Aorta (tissue), 5 donors: Measurements from ENCODE around the gene NMB. TPM values are rescaled to one million over a fixed set of nuclear protein-coding genes. Genes with fewer than 3 reads are reported as not detected.

Experiments
- ATAC-seq: fragments of 200-7000 bp; cut with Tn5 transposase; one replicate; pipeline ENCODE4 v1.9.1; 2022; ENCODE audit warnings: moderate library complexity; ENCODE audit not compliant: low FRiP score
- DNase-seq, 2 donors: peaks; one replicate each; pipeline ENCODE4 v3.0.0-alpha.2; 2020
- H3K27ac ChIP-seq, 2 donors: one replicate each; pipeline ENCODE4 v1.5.1; 2013; ENCODE audit warnings: low read length in 2 of 2, mild to moderate bottlenecking in 2 of 2, moderate library complexity in 2 of 2, control low read depth in 1 of 2, inconsistent platforms in 1 of 2, low read depth in 1 of 2
- H3K27me3 ChIP-seq, 2 donors: one replicate each; pipeline ENCODE4 v1.6.1; 2013; ENCODE audit warnings: control low read depth in 1 of 2, low read length in 1 of 2, mild to moderate bottlenecking in 1 of 2, moderate library complexity in 1 of 2; ENCODE audit not compliant: insufficient read depth in 2 of 2, control insufficient read depth in 1 of 2
- H3K36me3 ChIP-seq, 2 donors: one replicate each; pipeline ENCODE4 v1.6.1; 2013; ENCODE audit warnings: control low read depth in 1 of 2, low read length in 1 of 2, mild to moderate bottlenecking in 1 of 2; ENCODE audit not compliant: insufficient read depth in 2 of 2, control insufficient read depth in 1 of 2
- H3K4me1 ChIP-seq, 2 donors: one replicate each; pipeline ENCODE4 v1.6.1; 2013; ENCODE audit warnings: low read length in 2 of 2, control low read depth in 1 of 2, mild to moderate bottlenecking in 1 of 2, moderate library complexity in 1 of 2; ENCODE audit not compliant: insufficient read depth in 2 of 2, control insufficient read depth in 1 of 2
- H3K4me3 ChIP-seq, 2 donors: one replicate each; pipeline ENCODE4 v1.5.1; 2013; ENCODE audit warnings: low read length in 2 of 2, control low read depth in 1 of 2, mild to moderate bottlenecking in 1 of 2
- H3K9me3 ChIP-seq: one replicate; pipeline ENCODE4 v1.6.1; 2013; ENCODE audit warnings: mild to moderate bottlenecking, low read length; ENCODE audit not compliant: control insufficient read depth
- WGBS, 2 donors: extraction: QIAGEN DNeasy Blood & Tissue Kit; methylation state at CpG; one replicate each; pipeline ENCODE4 v1.1.7; 2013; 5-methylcytosine and 5-hydroxymethylcytosine counted together
- intact Hi-C, 2 donors: fragments of 100-400 bp; cut with DNase I; formaldehyde crosslinking; loops; one replicate each; pipeline versions ENCODE4 v1.14.2 to v1.15.0; 2022
- polyA plus RNA-seq, 2 donors: library from polyadenylated mRNA; stranded (reverse); fragments of 200-250 nt; gene quantifications; one replicate each; pipeline ENCODE4 v1.2.3, GENCODE V29; 2013
- total RNA-seq, 2 donors: library from RNA; stranded (reverse); fragmentation: NEBNext Ultra II Directional; extraction: Animal tissue kit (Norgen Biotek cat#: 25700); gene quantifications; one replicate each; pipeline ENCODE4 v1.2.1, GENCODE V29; 2021
- donor health status: healthy with polysubstance abuse.
- donor health status: Bipolar disorder and iron deficiency.
- donor health status: DM: no; HTN: no; CAD: no.
- donor health status: DM: no; HTN: no; CAD: no.
- donor health status: DM: yes; HTN: yes; CAD: no.

NMB gene
- total and polyA plus RNA-seq, 4 donors = 3.8 to 12.5 (median 4.7) TPM

DNA sequence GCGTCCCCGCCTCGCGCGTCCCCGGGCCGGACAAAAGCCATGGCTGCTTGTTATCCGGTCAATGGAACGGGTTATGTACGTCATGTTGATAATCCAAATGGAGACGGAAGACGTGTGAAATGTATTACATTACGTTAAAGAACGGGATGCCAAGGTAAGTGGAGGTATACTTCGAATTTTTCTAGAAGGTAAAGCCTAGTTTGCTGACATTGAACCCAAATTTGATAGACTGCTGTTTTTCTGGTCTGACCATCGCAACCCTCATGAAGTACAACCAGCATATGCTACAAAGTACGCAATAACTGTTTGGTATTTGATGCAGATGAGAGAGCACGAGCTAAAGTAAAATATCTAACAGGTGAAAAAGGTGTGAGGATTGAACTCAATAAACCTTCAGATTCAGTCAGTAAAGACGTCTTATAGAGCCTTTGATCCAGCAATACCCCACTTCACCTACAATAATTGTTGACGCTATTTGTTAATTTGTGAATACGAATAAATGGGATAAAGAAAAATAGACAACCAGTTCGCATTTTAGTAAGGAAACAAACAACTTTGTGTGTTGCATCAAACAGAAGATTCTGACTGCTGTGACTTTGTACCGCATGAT is 23.7 kb downstream of the NMB start:
- intact Hi-C loops = no loop called here
- Histone ChIP-seq H3K36me3 (no peaks in the 10 kb centered on the region), H3K4me1 (peaks cover 0 to 6% of the 10 kb centered on the region in 2 donors), H3K27me3 (no peaks in the 10 kb centered on the region), H3K9me3 (no peaks in the 10 kb centered on the region), H3K27ac (peak overlapping the region; percentile 33 to 87), H3K4me3 (peak overlapping the region; percentile 63 to 72)
- WGBS, 2 donors = 22 to 28% methylated on average over 23 of the region's 23 CpGs
- ATAC-seq (no peak), DNase-seq (no peak)

DNA sequence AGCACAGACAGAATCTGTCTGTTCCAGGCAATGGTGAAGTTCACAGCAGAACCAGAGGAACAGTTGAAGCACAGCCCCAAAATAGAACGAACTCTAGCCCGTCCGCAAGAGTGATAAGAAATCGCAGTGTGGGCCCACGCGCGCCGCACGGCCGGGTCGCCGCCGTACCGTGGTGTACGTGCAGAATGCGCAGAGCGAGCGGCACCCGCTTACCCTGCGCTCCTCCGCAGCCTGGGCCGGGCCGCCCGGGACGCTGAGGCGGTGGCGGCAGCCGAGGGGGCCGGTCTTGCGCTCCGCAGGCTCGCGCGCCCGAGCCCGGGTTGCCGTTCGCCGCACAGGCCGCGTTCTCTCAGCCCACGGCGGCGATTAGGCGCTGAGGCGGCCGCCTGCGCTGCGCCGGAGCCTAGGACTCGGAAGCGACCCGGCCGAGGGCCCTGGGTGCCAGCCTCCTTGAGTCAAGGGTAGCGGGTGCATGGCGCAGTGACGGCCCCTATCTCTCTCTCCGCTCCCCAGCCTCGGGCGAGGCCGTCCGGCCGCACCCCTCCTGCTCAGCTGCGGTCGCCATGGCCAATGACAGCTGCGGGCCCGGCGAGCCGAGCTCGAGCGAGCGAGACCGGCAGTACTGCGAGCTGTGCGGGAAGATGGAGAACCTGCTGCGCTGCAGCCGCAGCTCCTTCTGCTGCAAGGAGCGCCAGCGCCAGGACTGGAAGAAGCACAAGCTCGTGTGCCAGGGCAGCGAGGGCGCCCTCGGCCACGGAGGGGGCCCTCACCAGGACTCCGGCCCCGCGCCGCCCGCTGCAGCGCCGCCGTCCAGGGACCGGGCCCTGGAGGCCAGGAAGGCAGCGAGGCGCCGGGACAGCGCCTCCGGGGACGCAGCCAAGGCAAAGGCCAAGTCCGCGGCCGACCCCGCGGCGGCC is 24.4 kb downstream of the NMB start:
- intact Hi-C loops = no loop called here
- Histone ChIP-seq H3K27me3 (no peaks in the 10 kb centered on the region), H3K4me3 (peak overlapping the region; percentile 63 to 72), H3K9me3 (no peaks in the 10 kb centered on the region), H3K27ac (peak overlapping the region; percentile 33 to 87), H3K36me3 (no peaks in the 10 kb centered on the region), H3K4me1 (peaks cover 0 to 6% of the 10 kb centered on the region in 2 donors)
- peak; percentile 84 to 90 for DNase-seq
- ATAC-seq = peak; percentile 86
- WGBS, 2 donors = 0 to 1% methylated on average over 84 to 105 of the region's 105 CpGs

DNA sequence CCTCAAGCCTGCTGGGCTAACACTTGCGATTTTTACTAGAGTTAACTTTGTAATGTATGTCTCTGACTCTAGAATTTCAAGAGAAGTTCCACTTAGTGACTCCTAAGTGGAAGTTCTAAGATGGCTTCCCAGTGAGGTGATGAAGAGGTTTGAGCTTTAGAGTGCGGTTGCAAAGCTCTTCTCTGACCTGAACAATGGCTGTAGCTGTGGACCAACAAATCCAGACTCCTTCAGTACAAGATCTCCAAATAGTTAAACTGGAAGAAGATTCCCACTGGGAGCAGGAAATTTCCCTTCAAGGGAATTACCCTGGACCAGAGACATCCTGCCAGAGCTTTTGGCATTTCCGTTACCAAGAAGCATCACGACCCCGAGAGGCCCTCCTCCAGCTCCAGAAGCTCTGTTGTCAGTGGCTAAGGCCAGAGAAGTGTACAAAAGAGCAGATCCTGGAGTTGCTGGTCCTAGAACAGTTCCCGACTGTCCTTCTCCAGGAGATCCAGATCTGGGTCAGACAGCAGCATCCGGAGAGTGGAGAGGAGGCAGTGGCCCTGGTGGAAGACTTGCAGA is 26.2 kb downstream of the NMB start:
- 33 to 44% methylated on average over 7 of the region's 7 CpGs for WGBS, 2 donors
- ATAC-seq (no peak), DNase-seq (peak; percentile 36 to 37)
- intact Hi-C loops = no loop called here
- Histone ChIP-seq H3K4me1 (peaks cover 0 to 6% of the 10 kb centered on the region in 2 donors), H3K27me3 (no peaks in the 10 kb centered on the region), H3K27ac (peak overlapping the region; percentile 34 to 94), H3K36me3 (no peaks in the 10 kb centered on the region), H3K9me3 (no peaks in the 10 kb centered on the region), H3K4me3 (peak overlapping the region; percentile 55 to 79)

DNA sequence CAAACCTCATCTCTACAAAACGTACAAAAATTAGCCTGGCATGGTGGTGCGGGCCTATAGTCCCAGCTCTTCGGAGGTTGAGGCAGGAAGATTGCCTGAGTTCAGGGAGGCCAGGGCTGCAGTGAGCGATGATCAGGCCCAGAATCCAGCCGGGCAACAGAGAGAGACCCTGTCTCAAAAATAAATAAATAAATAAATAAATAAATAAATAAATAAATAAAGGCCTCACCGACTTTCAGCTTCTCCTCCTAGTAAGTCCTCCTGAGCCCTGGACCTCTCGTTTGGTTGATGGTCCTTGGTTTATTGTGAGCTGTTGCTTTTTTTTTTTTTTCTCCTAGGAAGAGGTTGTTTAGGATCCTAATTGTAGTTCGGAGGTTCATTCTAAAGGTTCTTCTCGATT is 29.0 kb downstream of the NMB start:
- Histone ChIP-seq H3K4me3 (no peak overlapping the region), H3K27ac (no peak overlapping the region), H3K27me3 (no peaks in the 10 kb centered on the region), H3K36me3 (no peaks in the 10 kb centered on the region), H3K9me3 (no peaks in the 10 kb centered on the region), H3K4me1 (no peaks in the 10 kb centered on the region)
- intact Hi-C loops = no loop called here
- DNase-seq (no peak), ATAC-seq (no peak)
- 92% methylated on average over 9 of the region's 9 CpGs for WGBS, 2 donors

DNA sequence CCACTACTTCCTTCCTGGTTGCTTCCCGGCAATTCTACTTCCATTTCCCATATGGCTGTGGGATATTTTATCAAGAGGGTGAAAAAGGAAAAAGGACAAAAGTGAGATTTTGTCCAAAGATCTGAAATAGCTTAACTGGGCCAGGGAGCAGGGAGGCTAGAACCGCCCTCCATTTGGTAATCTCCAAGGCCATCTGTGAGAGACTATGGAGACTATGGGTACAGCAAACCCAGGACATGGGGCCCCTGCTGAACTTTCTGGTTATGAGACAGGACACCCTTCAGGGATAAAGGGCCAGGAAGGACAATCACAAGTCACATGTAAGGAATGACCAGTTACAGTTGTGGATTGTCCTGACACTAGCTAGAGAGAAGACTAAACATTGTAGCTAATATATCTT is 32.9 kb downstream of the NMB start:
- 93 to 98% methylated on average over 2 of the region's 2 CpGs for WGBS, 2 donors
- H3K4me3 ChIP-seq = no peak overlapping the region
- ATAC-seq (no peak), DNase-seq (no peak)
- H3K27ac ChIP-seq = no peak overlapping the region
- no peaks in the 10 kb centered on the region for H3K27me3 ChIP-seq
- intact Hi-C loops = no loop called here
- no peaks in the 10 kb centered on the region for H3K4me1 ChIP-seq
- H3K9me3 ChIP-seq = peaks cover 8% of the 10 kb centered on the region
- peaks cover 0 to 4% of the 10 kb centered on the region in 2 donors for H3K36me3 ChIP-seq

DNA sequence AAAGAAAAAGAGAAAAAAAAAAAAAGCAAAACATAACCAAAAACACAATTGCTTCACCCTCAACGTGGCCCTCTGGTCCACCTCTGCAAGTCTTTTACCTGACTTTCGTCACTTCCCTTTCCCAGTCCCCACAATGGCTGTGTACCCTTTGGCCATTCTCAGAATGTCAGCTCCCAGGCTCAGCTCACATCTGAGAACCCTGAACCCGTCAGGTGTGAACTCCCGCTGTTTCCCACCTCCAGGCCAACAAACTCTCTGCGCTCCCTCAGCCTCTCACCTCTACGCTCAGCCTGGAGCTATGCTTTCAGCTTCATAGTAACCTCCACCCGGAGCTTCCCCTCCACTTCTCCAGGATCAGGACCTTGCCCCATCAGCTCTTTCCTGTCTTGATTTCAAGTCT is 33.6 kb downstream of the NMB start:
- H3K9me3 ChIP-seq = peaks cover 8% of the 10 kb centered on the region
- WGBS, 2 donors = 90 to 92% methylated on average over 6 to 7 of the region's 7 CpGs
- H3K27me3 ChIP-seq = no peaks in the 10 kb centered on the region
- no peak for ATAC-seq
- H3K4me3 ChIP-seq = no peak overlapping the region
- H3K27ac ChIP-seq = no peak overlapping the region
- H3K4me1 ChIP-seq = no peaks in the 10 kb centered on the region
- intact Hi-C loops = no loop called here
- peak in 1 of 2 donors; percentile 7 for DNase-seq
- peaks cover 0 to 4% of the 10 kb centered on the region in 2 donors for H3K36me3 ChIP-seq

DNA sequence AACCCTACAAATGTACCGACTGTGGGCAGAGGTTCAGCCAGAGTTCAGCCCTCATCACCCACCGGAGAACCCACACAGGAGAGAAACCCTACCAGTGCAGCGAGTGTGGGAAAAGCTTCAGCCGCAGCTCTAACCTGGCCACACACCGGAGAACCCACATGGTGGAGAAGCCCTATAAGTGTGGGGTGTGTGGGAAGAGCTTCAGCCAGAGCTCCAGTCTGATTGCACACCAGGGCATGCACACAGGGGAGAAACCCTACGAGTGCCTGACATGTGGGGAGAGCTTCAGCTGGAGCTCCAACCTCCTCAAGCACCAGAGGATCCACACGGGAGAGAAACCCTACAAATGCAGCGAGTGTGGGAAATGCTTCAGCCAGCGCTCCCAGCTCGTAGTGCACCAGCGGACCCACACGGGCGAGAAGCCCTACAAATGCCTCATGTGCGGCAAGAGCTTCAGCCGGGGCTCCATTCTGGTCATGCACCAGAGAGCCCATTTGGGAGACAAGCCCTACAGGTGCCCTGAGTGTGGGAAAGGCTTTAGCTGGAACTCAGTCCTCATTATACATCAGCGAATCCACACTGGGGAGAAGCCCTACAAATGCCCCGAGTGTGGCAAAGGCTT is 36.5 kb downstream of the NMB start:
- H3K27me3 ChIP-seq = no peaks in the 10 kb centered on the region
- H3K36me3 ChIP-seq = peaks cover 0 to 4% of the 10 kb centered on the region in 2 donors
- H3K27ac ChIP-seq = no peak overlapping the region
- H3K4me1 ChIP-seq = no peaks in the 10 kb centered on the region
- ATAC-seq = no peak
- H3K9me3 ChIP-seq = peaks cover 8% of the 10 kb centered on the region
- 97 to 98% methylated on average over 17 of the region's 17 CpGs for WGBS, 2 donors
- intact Hi-C loops = no loop called here
- no peak overlapping the region for H3K4me3 ChIP-seq
- peak in 1 of 2 donors; percentile 20 for DNase-seq

DNA sequence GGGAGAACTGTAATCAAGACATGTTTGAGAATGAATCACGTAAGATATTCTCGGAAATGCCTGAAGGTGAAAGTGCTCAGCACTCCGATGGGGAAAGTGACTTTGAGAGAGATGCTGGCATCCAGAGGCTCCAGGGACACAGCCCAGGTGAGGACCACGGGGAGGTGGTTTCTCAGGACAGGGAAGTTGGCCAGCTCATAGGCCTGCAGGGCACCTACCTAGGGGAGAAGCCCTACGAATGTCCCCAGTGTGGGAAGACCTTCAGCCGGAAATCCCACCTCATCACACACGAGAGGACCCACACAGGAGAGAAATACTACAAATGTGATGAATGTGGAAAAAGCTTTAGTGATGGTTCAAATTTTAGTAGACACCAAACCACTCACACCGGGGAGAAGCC is 37.4 kb downstream of the NMB start:
- 97 to 99% methylated on average over 8 of the region's 8 CpGs for WGBS, 2 donors

More for the DNA sequence above, 37.4 kb downstream of the NMB start:
- DNase-seq = peak in 1 of 2 donors; percentile 18
- no peaks in the 10 kb centered on the region for H3K27me3 ChIP-seq
- ATAC-seq = no peak
- H3K27ac ChIP-seq = no peak overlapping the region
- no peak overlapping the region for H3K4me3 ChIP-seq
- H3K4me1 ChIP-seq = no peaks in the 10 kb centered on the region
- peaks cover 0 to 4% of the 10 kb centered on the region in 2 donors for H3K36me3 ChIP-seq
- H3K9me3 ChIP-seq = peaks cover 8% of the 10 kb centered on the region
- intact Hi-C loops = no loop called here
